ENCODE data around the gene THEMIS.

GRCh38 chr6:127776320-127776719, 124.5 kb downstream of the THEMIS start:
- TF ChIP-seq POLR2A (IDR thresholded peaks at IDR 0.05) (no peak), CTCF (IDR thresholded peaks at IDR 0.05) (no peak)
